Neural cell (in vitro differentiated cells): ENCODE results near the gene TBC1D5. TPM values are rescaled to one million over a fixed set of nuclear protein-coding genes. Genes with fewer than 3 reads are reported as not detected.

Experiments
- H2AFZ ChIP-seq: fragments of 200-600, 300-800 bp; sonication (generic), shearing (Covaris generic); 2 replicates; pipeline ENCODE4 v1.6.0; 2014; ENCODE audit warnings: low read depth, mild to moderate bottlenecking, antibody characterized with exemption, low read length, moderate library complexity
- H3F3A ChIP-seq: fragments of 200-600 bp; shearing (Covaris generic); 2 replicates; pipeline ENCODE4 v1.6.1; 2016; ENCODE audit warnings: mild to moderate bottlenecking, moderate library complexity, mixed read lengths, antibody characterized with exemption, low read length; ENCODE audit not compliant: insufficient read depth, poor library complexity, severe bottlenecking
- H3K27ac ChIP-seq: fragments of 200-600, 300-800 bp; sonication (generic), shearing (Covaris generic); 2 replicates; pipeline ENCODE4 v1.5.1; 2014; ENCODE audit warnings: mild to moderate bottlenecking, low read length, moderate library complexity
- H3K27me3 ChIP-seq: fragments of 300-800, 200-600 bp; sonication (generic), shearing (Covaris generic); 2 replicates; pipeline ENCODE4 v1.6.0; 2014; ENCODE audit warnings: mild to moderate bottlenecking, low read depth, low read length, moderate library complexity; ENCODE audit not compliant: insufficient read depth
- H3K36me3 ChIP-seq: fragments of 300-800, 200-600 bp; sonication (generic), shearing (Covaris generic); 2 replicates; pipeline ENCODE4 v1.5.1; 2014; ENCODE audit warnings: mild to moderate bottlenecking, antibody characterized with exemption, low read length, moderate library complexity; ENCODE audit not compliant: insufficient read depth
- H3K4me2 ChIP-seq: fragments of 300-800, 200-600 bp; sonication (generic), shearing (Covaris generic); 2 replicates; pipeline ENCODE4 v1.6.0; 2014; ENCODE audit warnings: mild to moderate bottlenecking, low read length
- H3K4me3 ChIP-seq: fragments of 300-800, 200-600 bp; sonication (generic), shearing (Covaris generic); 2 replicates; pipeline ENCODE4 v1.5.1; 2014; ENCODE audit warnings: mild to moderate bottlenecking, low read length, moderate library complexity
- H3K79me2 ChIP-seq: fragments of 200-600 bp; shearing (Covaris generic); replicated peaks from 2 replicates; pipeline ENCODE4 v1.6.0; 2014; ENCODE audit warnings: mild to moderate bottlenecking, low read length, moderate library complexity; ENCODE audit not compliant: insufficient read depth
- H3K9ac ChIP-seq: fragments of 300-800, 200-600 bp; sonication (generic), shearing (Covaris generic); 2 replicates; pipeline ENCODE4 v1.6.1; 2016; ENCODE audit warnings: mild to moderate bottlenecking, low read length, mixed read lengths
- H3K9me2 ChIP-seq: fragments of 200-600 bp; shearing (Covaris generic); 2 replicates; pipeline ENCODE4 v1.6.1; 2016; ENCODE audit warnings: mild to moderate bottlenecking, low read length, mixed read lengths; ENCODE audit not compliant: insufficient read depth
- H3K9me3 ChIP-seq: fragments of 200-600, 300-800 bp; sonication (generic), shearing (Covaris generic); 2 replicates; pipeline ENCODE4 v1.6.1; 2016; ENCODE audit warnings: mild to moderate bottlenecking, mixed run types, low read length, moderate library complexity, mixed read lengths
- H4K20me1 ChIP-seq: fragments of 200-600 bp; shearing (Covaris generic); 2 replicates; pipeline ENCODE4 v1.6.1; 2016; ENCODE audit warnings: mild to moderate bottlenecking, mixed run types; ENCODE audit not compliant: insufficient read depth
- CTCF ChIP-seq: fragments of 450-650 bp; IDR thresholded peaks from 2 replicates; pipeline ENCODE4 v1.5.1; 2014; ENCODE audit warnings: antibody characterized with exemption, mild to moderate bottlenecking, moderate library complexity; ENCODE audit not compliant: poor library complexity, severe bottlenecking
- EP300 ChIP-seq: fragments of 450-650 bp; conservative IDR thresholded peaks from 2 replicates; pipeline ENCODE4 v1.6.1; 2014; ENCODE audit warnings: antibody characterized with exemption, mild to moderate bottlenecking, moderate library complexity; ENCODE audit not compliant: poor library complexity, severe bottlenecking
- EZH2 ChIP-seq: fragments of 200-600, 300-800 bp; shearing (Covaris generic), sonication (generic); IDR thresholded peaks from 2 replicates; pipeline ENCODE4 v1.6.1; 2014; ENCODE audit warnings: antibody characterized with exemption, low read length, borderline replicate concordance, mild to moderate bottlenecking; ENCODE audit not compliant: insufficient read depth, poor library complexity, severe bottlenecking
- MXI1 ChIP-seq: fragments of 450-650 bp; conservative IDR thresholded peaks from 2 replicates; pipeline ENCODE4 v1.6.1; 2014; ENCODE audit warnings: antibody characterized with exemption, mild to moderate bottlenecking; ENCODE audit not compliant: poor library complexity, severe bottlenecking
- POLR2AphosphoS5 ChIP-seq: IDR thresholded peaks from 2 replicates; pipeline ENCODE4 v1.6.1; 2012
- RAD21 ChIP-seq: fragments of 450-650 bp; conservative IDR thresholded peaks from 2 replicates; pipeline ENCODE4 v1.6.1; 2014; ENCODE audit warnings: antibody characterized with exemption, mild to moderate bottlenecking, moderate library complexity
- REST ChIP-seq: IDR thresholded peaks from 2 replicates; pipeline ENCODE4 v1.6.1; 2012; ENCODE audit warnings: borderline replicate concordance
- SMC3 ChIP-seq: fragments of 450-650 bp; conservative IDR thresholded peaks from 2 replicates; pipeline ENCODE4 v1.6.1; 2014; ENCODE audit warnings: antibody characterized with exemption, mild to moderate bottlenecking, moderate library complexity; ENCODE audit not compliant: poor library complexity
- TAF1 ChIP-seq: IDR thresholded peaks from 2 replicates; pipeline ENCODE4 v1.6.1; 2012; ENCODE audit warnings: low read depth
- polyA plus RNA-seq: library from polyadenylated mRNA; depleted of rRNA; stranded (reverse); fragments of >200 nt; gene quantifications from 2 replicates; pipeline ENCODE4 v1.2.3, GENCODE V29; 2014

Gene TBC1D5
- polyA plus RNA-seq, 1 donor from 2014 or later: 28.3 TPM

GRCh38 chr3:17592956-17593355 lies 149.5 kb downstream of the TBC1D5 start:
- Histone ChIP-seq H3F3A (no peaks in the 10 kb centered on the region), H3K9me3 (no peaks in the 10 kb centered on the region), H3K9me2 (no peaks in the 10 kb centered on the region), H3K9ac (no peak overlapping the region), H3K36me3 (no peaks in the 10 kb centered on the region), H4K20me1 (no peaks in the 10 kb centered on the region), H3K4me2 (no peak overlapping the region), H3K4me3 (no peak overlapping the region), H3K79me2 (no peaks in the 10 kb centered on the region), H2AFZ (no peak overlapping the region), H3K27ac (no peak overlapping the region), H3K27me3 (no peaks in the 10 kb centered on the region)
- TF ChIP-seq RAD21 (no peak), SMC3 (no peak), MXI1 (no peak), POLR2AphosphoS5 (no peak), EZH2 (no peak), TAF1 (no peak), EP300 (no peak), CTCF (no peak), REST (no peak)

- Histone ChIP-seq H3K9ac (no peak overlapping the region), H3K79me2 (no peaks in the 10 kb centered on the region), H3K4me3 (no peak overlapping the region), H3K4me2 (no peak overlapping the region), H3F3A (no peaks in the 10 kb centered on the region), H3K27ac (no peak overlapping the region), H3K27me3 (no peaks in the 10 kb centered on the region), H3K9me3 (no peaks in the 10 kb centered on the region), H3K9me2 (no peaks in the 10 kb centered on the region), H3K36me3 (no peaks in the 10 kb centered on the region), H4K20me1 (no peaks in the 10 kb centered on the region), H2AFZ (no peak overlapping the region)
- TF ChIP-seq EP300 (no peak), MXI1 (no peak), RAD21 (no peak), TAF1 (no peak)
Measured at GRCh38 chr3:17590465-17590864, 152.0 kb downstream of the TBC1D5 start.

GRCh38 chr3:17589888-17590287 lies 152.5 kb downstream of the TBC1D5 start:
- TF ChIP-seq RAD21: no peak
- no peak for TF ChIP-seq EZH2
- Histone ChIP-seq H3K9me2 (no peaks in the 10 kb centered on the region), H3K27ac (no peak overlapping the region), H3K4me2 (no peak overlapping the region), H3F3A (no peaks in the 10 kb centered on the region), H4K20me1 (no peaks in the 10 kb centered on the region), H3K9ac (no peak overlapping the region), H3K36me3 (no peaks in the 10 kb centered on the region), H3K4me3 (no peak overlapping the region), H3K27me3 (no peaks in the 10 kb centered on the region), H3K79me2 (no peaks in the 10 kb centered on the region), H3K9me3 (no peaks in the 10 kb centered on the region), H2AFZ (no peak overlapping the region)
